ENCODE data around the gene KLHL13. TPM values are rescaled to one million over a fixed set of nuclear protein-coding genes. Genes with fewer than 3 reads are reported as not detected.

The KLHL13 gene
- polyA plus RNA-seq, 1 experiment, result 10.7 TPM

- CTCF ChIA-PET, result no interaction called here
Measured at GRCh38 chrX:118062048-118062789, 54.4 kb downstream of the KLHL13 start.

GRCh38 chrX:118058924-118059323, 57.7 kb downstream of the KLHL13 start:
- DNase-seq (ENCODE audit: low read depth, low spot score), result no peak
- Histone ChIP-seq H3K9me3 (ENCODE audit: control insufficient read depth, insufficient read depth, low read length) (no peaks in the 10 kb centered on the region), H3K27me3 (ENCODE audit: control insufficient read depth, insufficient read depth, low read length) (no peaks in the 10 kb centered on the region), H3K27ac (ENCODE audit: low read depth, low read length) (no peak overlapping the region), H3K4me3 (ENCODE audit: low read depth, low read length) (no peak overlapping the region)
- no peak for TF ChIP-seq CTCF (IDR thresholded peaks at IDR 0.05; ENCODE audit: low read depth, low read length)
- POLR2A ChIA-PET, result no interaction called here
- CTCF ChIA-PET, result no interaction called here

More at GRCh38 chrX:118062048-118062789, 54.4 kb downstream of the KLHL13 start:
- Histone ChIP-seq H3K9me3 (ENCODE audit: control insufficient read depth, insufficient read depth, low read length) (no peaks in the 10 kb centered on the region), H3K4me3 (ENCODE audit: low read depth, low read length) (no peak overlapping the region), H3K27ac (ENCODE audit: low read depth, low read length) (no peak overlapping the region), H3K27me3 (ENCODE audit: control insufficient read depth, insufficient read depth, low read length) (no peaks in the 10 kb centered on the region)
- TF ChIP-seq CTCF (IDR thresholded peaks at IDR 0.05; ENCODE audit: low read depth, low read length), result no peak
- no peak for DNase-seq (ENCODE audit: low read depth, low spot score)
- POLR2A ChIA-PET, result no interaction called here

- ChIA-PET CTCF (no interaction called here), POLR2A (no interaction called here)
- H3K27me3 ChIP-seq (ENCODE audit: control insufficient read depth, insufficient read depth, low read length), result no peaks in the 10 kb centered on the region
- H3K4me3 ChIP-seq (ENCODE audit: low read depth, low read length), result no peak overlapping the region
- no peak overlapping the region for H3K27ac ChIP-seq (ENCODE audit: low read depth, low read length)
- DNase-seq (ENCODE audit: low read depth, low spot score), result no peak
- H3K9me3 ChIP-seq (ENCODE audit: control insufficient read depth, insufficient read depth, low read length), result no peaks in the 10 kb centered on the region
- TF ChIP-seq CTCF (IDR thresholded peaks at IDR 0.05; ENCODE audit: low read depth, low read length), result no peak
Measured at GRCh38 chrX:118056870-118057269, 59.7 kb downstream of the KLHL13 start.

GRCh38 chrX:118049713-118050112, 66.9 kb downstream of the KLHL13 start:
- Histone ChIP-seq H3K27me3 (ENCODE audit: control insufficient read depth, insufficient read depth, low read length) (no peaks in the 10 kb centered on the region), H3K4me3 (ENCODE audit: low read depth, low read length) (no peak overlapping the region), H3K9me3 (ENCODE audit: control insufficient read depth, insufficient read depth, low read length) (no peaks in the 10 kb centered on the region), H3K27ac (ENCODE audit: low read depth, low read length) (no peak overlapping the region)
- DNase-seq (ENCODE audit: low read depth, low spot score), result no peak
- POLR2A ChIA-PET, result no interaction called here
- CTCF ChIA-PET, result no interaction called here
- TF ChIP-seq CTCF (IDR thresholded peaks at IDR 0.05; ENCODE audit: low read depth, low read length), result no peak

- H3K27me3 ChIP-seq (ENCODE audit: control insufficient read depth, insufficient read depth, low read length), result no peaks in the 10 kb centered on the region
- POLR2A ChIA-PET, result no interaction called here
- no peak for DNase-seq (ENCODE audit: low read depth, low spot score)
- H3K27ac ChIP-seq (ENCODE audit: low read depth, low read length), result no peak overlapping the region
- no peaks in the 10 kb centered on the region for H3K9me3 ChIP-seq (ENCODE audit: control insufficient read depth, insufficient read depth, low read length)
- no peak overlapping the region for H3K4me3 ChIP-seq (ENCODE audit: low read depth, low read length)
- CTCF ChIA-PET, result no interaction called here
- TF ChIP-seq CTCF (IDR thresholded peaks at IDR 0.05; ENCODE audit: low read depth, low read length), result no peak
Measured at GRCh38 chrX:118047446-118048186, 69.0 kb downstream of the KLHL13 start.

Data from AG04450 (cell line).